Spleen (tissue), 11 donors: Measurements from ENCODE around the gene L3HYPDH. TPM values are rescaled to one million over a fixed set of nuclear protein-coding genes. Genes with fewer than 3 reads are reported as not detected.

Experiments used
- DNase-seq: peaks from one replicate; pipeline ENCODE4 v3.0.0-alpha.2; 2020
- H3K27ac ChIP-seq, 8 donors: fragments of 200-600 bp; sonication (generic) in 7 of 8; 1 replicate in 4 of 8; 2 replicates in 4 of 8; pipeline versions ENCODE4 v1.5.0 to v1.8.0; 2016 to 2021; ENCODE audit warnings: inconsistent platforms in 4 of 8, mild to moderate bottlenecking in 4 of 8, moderate library complexity in 1 of 8
- H3K27me3 ChIP-seq, 7 donors: fragments of 200-600 bp; sonication (generic) in 6 of 7; replicated peaks in 1 of 7; 1 replicate in 4 of 7; 2 replicates in 3 of 7; pipeline versions ENCODE4 v1.5.0 to v1.8.0; 2016 to 2021; ENCODE audit warnings: inconsistent platforms in 3 of 7, mild to moderate bottlenecking in 1 of 7
- H3K36me3 ChIP-seq, 6 donors: fragments of 200-600 bp; sonication (generic) in 5 of 6; 1 replicate in 4 of 6; 2 replicates in 2 of 6; pipeline versions ENCODE4 v1.5.0 to v1.8.0; 2016 to 2021; ENCODE audit warnings: inconsistent platforms in 2 of 6
- H3K4me1 ChIP-seq, 6 donors: fragments of 200-600 bp; sonication (generic) in 5 of 6; 1 replicate in 3 of 6; 2 replicates in 3 of 6; pipeline versions ENCODE4 v1.5.0 to v1.8.0; 2016 to 2021; ENCODE audit warnings: inconsistent platforms in 3 of 6
- H3K4me3 ChIP-seq, 8 donors: fragments of 200-600 bp; sonication (generic) in 7 of 8; 1 replicate in 4 of 8; 2 replicates in 4 of 8; pipeline versions ENCODE4 v1.5.0 to v1.8.0; 2016 to 2021; ENCODE audit warnings: inconsistent platforms in 4 of 8, mild to moderate bottlenecking in 4 of 8, moderate library complexity in 2 of 8
- H3K9me3 ChIP-seq, 8 donors: fragments of 200-600 bp; sonication (generic) in 7 of 8; 1 replicate in 4 of 8; 2 replicates in 4 of 8; pipeline versions ENCODE4 v1.5.0 to v1.8.0; 2016 to 2021; ENCODE audit warnings: inconsistent platforms in 4 of 8
- CTCF ChIP-seq, 11 experiments: fragments of 200-600 bp in 7 of 11; fragments of 450-650 bp in 4 of 11; sonication (generic) in 4 of 11; IDR thresholded peaks in 8 of 11; conservative IDR thresholded peaks in 3 of 11; 1 replicate in 7 of 11; 2 replicates in 4 of 11; pipeline versions ENCODE4 v1.4.0 to v1.8.0; 2016 to 2021; ENCODE audit warnings: antibody characterized with exemption in 11 of 11, inconsistent platforms in 4 of 11, mild to moderate bottlenecking in 1 of 11
- POLR2A ChIP-seq, 3 donors: fragments of 450-650 bp; IDR thresholded peaks; one replicate each; pipeline ENCODE4 v1.5.1; 2017; ENCODE audit warnings: antibody characterized with exemption in 3 of 3, mild to moderate bottlenecking in 1 of 3
- POLR2AphosphoS5 ChIP-seq, 3 donors: sonication (generic); formaldehyde crosslinking; IDR thresholded peaks; one replicate each; pipeline ENCODE4 v1.5.1; 2017; ENCODE audit warnings: antibody characterized with exemption in 3 of 3
- WGBS, 5 donors: extraction: QIAGEN DNeasy Blood & Tissue Kit in 3 of 5; methylation state at CpG; one replicate each; pipeline versions ENCODE4 v1.1.5 to v1.1.7; 2013 to 2018; 5-methylcytosine and 5-hydroxymethylcytosine counted together
- intact Hi-C: fragments of 100-400 bp; cut with DNase I; formaldehyde crosslinking; loops from one replicate; pipeline ENCODE4 v1.15.0; 2023; ENCODE audit warnings: low total_unique reads
- polyA plus RNA-seq, 3 donors: library from polyadenylated mRNA; stranded (reverse); fragments of 200-250 nt; gene quantifications; one replicate each; pipeline ENCODE4 v1.2.1, GENCODE V29; 2013
- total RNA-seq, 7 donors: library from RNA; depleted of rRNA in 3 of 7; stranded (reverse); fragments of >200 nt in 3 of 7; fragmentation: NEBNext Ultra II Directional in 4 of 7; extraction: Animal tissue kit (Norgen Biotek cat#: 25700) in 4 of 7; gene quantifications; one replicate each; pipeline versions ENCODE4 v1.1.0 to v1.2.1, GENCODE V29; 2016 to 2021
- donor health status: healthy with polysubstance abuse.
- donor health status: DM: no; HTN: no; CAD: no; lungs with moderate emphysema.
- donor health status: DM: no; HTN: no; CAD: no.
- donor health status: Bipolar disorder and iron deficiency.
- donor health status: healthy.
- donor health status: DM: no; HTN: no; CAD: no.
- donor health status: DM: yes; HTN: yes; CAD: no.

L3HYPDH gene
- total and polyA plus RNA-seq, 10 donors, result 24.8 to 71.8 (median 42.7) TPM

- H3K9me3 ChIP-seq, result no peaks in the 10 kb centered on the region
- no peak overlapping the region for H3K27ac ChIP-seq
- intact Hi-C loops, result no loop called here
- WGBS, 5 donors, result 80 to 90% (median 85%) methylated on average over 3 of the region's 3 CpGs
- no peak for DNase-seq
- H3K4me1 ChIP-seq, result no peaks in the 10 kb centered on the region
- H3K4me3 ChIP-seq, result no peak overlapping the region
- peaks cover 0 to 17% (median 2%) of the 10 kb centered on the region in 6 donors for H3K36me3 ChIP-seq
- TF ChIP-seq POLR2AphosphoS5 (IDR thresholded peaks at IDR 0.05), result no peak
- no peak for TF ChIP-seq CTCF (IDR thresholded peaks at IDR 0.05 in 8 of 11, conservative IDR thresholded peaks at IDR 0.05 in 3 of 11)
- TF ChIP-seq POLR2A (IDR thresholded peaks at IDR 0.05), result no peak
- peaks cover 0 to 4% (median 0%) of the 10 kb centered on the region in 7 donors for H3K27me3 ChIP-seq
Observed at GRCh38 chr14:59509101-59509500, 24.9 kb upstream of the L3HYPDH start.

DNA sequence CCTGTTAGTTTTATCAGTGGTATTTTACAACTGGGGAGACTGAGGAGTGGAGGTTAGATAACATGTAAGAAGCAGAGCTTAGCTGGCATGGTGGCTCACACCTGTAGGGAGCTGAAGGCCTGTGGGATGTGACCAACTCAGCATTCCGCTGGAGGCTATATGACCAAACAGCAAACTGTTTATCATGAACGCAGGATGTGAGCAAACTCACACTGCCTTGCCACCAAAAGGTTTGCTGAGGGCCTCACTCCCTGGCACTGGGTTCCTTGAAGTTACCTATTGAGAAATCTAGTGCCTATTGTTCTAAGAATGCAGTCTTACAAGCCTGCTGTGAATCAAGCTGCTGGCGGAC lies 23.5 kb upstream of the L3HYPDH start:
- no peak for DNase-seq
- no peak overlapping the region for H3K4me3 ChIP-seq
- 92 to 97% (median 97%) methylated on average over 3 of the region's 3 CpGs for WGBS, 5 donors
- intact Hi-C loops, result no loop called here
- H3K27me3 ChIP-seq, result peaks cover 0 to 4% (median 0%) of the 10 kb centered on the region in 7 donors
- H3K27ac ChIP-seq, result no peak overlapping the region
- TF ChIP-seq POLR2AphosphoS5 (IDR thresholded peaks at IDR 0.05) (no peak), POLR2A (IDR thresholded peaks at IDR 0.05) (no peak), CTCF (IDR thresholded peaks at IDR 0.05 in 8 of 11, conservative IDR thresholded peaks at IDR 0.05 in 3 of 11) (no peak)
- peaks cover 0 to 30% (median 7%) of the 10 kb centered on the region in 6 donors for H3K36me3 ChIP-seq
- H3K9me3 ChIP-seq, result no peaks in the 10 kb centered on the region
- no peaks in the 10 kb centered on the region for H3K4me1 ChIP-seq

- H3K27me3 ChIP-seq, result peaks cover 0 to 4% (median 0%) of the 10 kb centered on the region in 7 donors
- no peaks in the 10 kb centered on the region for H3K4me1 ChIP-seq
- H3K36me3 ChIP-seq, result peaks cover 0 to 34% (median 7%) of the 10 kb centered on the region in 6 donors
- intact Hi-C loops, result no loop called here
- no peak overlapping the region for H3K27ac ChIP-seq
- DNase-seq, result no peak
- H3K9me3 ChIP-seq, result no peaks in the 10 kb centered on the region
- TF ChIP-seq CTCF (IDR thresholded peaks at IDR 0.05 in 8 of 11, conservative IDR thresholded peaks at IDR 0.05 in 3 of 11), result peak; percentile 20 to 79 (median 67)
- no peak for TF ChIP-seq POLR2A (IDR thresholded peaks at IDR 0.05)
- TF ChIP-seq POLR2AphosphoS5 (IDR thresholded peaks at IDR 0.05), result no peak
- no peak overlapping the region for H3K4me3 ChIP-seq
Observed at GRCh38 chr14:59507063-59507751, 23.0 kb upstream of the L3HYPDH start.

DNA sequence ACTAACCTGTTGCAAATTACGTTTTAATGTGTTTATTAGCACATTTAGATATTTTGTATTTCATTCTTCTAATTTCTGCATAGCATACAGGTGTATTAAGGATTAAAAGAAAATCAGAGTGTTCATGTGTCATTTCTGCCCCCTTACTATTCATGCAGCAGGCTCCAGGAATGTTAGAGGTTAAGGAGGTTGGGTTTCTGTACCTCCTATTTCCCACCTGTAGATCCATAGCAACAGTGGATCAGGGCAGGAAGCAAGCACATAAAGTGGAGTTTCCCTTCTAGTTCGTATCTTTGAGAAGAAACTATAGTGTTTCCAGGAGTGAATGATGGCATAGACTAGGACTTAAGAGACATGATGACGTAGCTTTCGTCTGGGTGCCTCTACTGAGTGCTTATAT lies 19.0 kb upstream of the L3HYPDH start:
- 72 to 95% (median 76%) methylated on average over 4 of the region's 4 CpGs for WGBS, 5 donors
- H3K36me3 ChIP-seq, result peaks cover 0 to 74% (median 24%) of the 10 kb centered on the region in 6 donors
- no peak for DNase-seq
- no peak overlapping the region for H3K4me3 ChIP-seq
- intact Hi-C loops, result no loop called here
- H3K27ac ChIP-seq, result no peak overlapping the region
- no peaks in the 10 kb centered on the region for H3K27me3 ChIP-seq
- no peaks in the 10 kb centered on the region for H3K4me1 ChIP-seq
- no peaks in the 10 kb centered on the region for H3K9me3 ChIP-seq
- no peak for TF ChIP-seq CTCF (IDR thresholded peaks at IDR 0.05 in 8 of 11, conservative IDR thresholded peaks at IDR 0.05 in 3 of 11)
- no peak for TF ChIP-seq POLR2A (IDR thresholded peaks at IDR 0.05)
